Vagina (tissue), 2 donors: ENCODE measurements around the gene MEF2A. TPM values are rescaled to one million over a fixed set of nuclear protein-coding genes. Genes with fewer than 3 reads are reported as not detected.

Experiments used
- DNase-seq, 2 donors: peaks; one replicate each; pipeline ENCODE4 v3.0.0-alpha.2; 2017; ENCODE audit errors: extremely low spot score in 2 of 2
- H3K27ac ChIP-seq: fragments of 200-600 bp; sonication (generic); one replicate; pipeline ENCODE4 v1.5.1; 2019
- H3K27me3 ChIP-seq: fragments of 200-600 bp; sonication (generic); one replicate; pipeline ENCODE4 v1.5.1; 2019
- H3K36me3 ChIP-seq, 2 donors: fragments of 200-600 bp; sonication (generic); one replicate each; pipeline ENCODE4 v1.5.1; 2017 to 2019
- H3K4me1 ChIP-seq: fragments of 200-600 bp; sonication (generic); one replicate; pipeline ENCODE4 v1.5.1; 2019
- H3K4me3 ChIP-seq, 2 donors: fragments of 200-600 bp; sonication (generic); 1 replicate in 1 of 2; 2 replicates in 1 of 2; pipeline ENCODE4 v1.5.1; 2016 to 2019
- H3K9me3 ChIP-seq: fragments of 200-600 bp; sonication (generic); one replicate; pipeline ENCODE4 v1.5.1; 2019
- POLR2A ChIP-seq, 2 donors: fragments of 450-650 bp; IDR thresholded peaks; one replicate each; pipeline ENCODE4 v1.6.1; 2017; ENCODE audit warnings: antibody characterized with exemption in 2 of 2, mild to moderate bottlenecking in 2 of 2, moderate library complexity in 2 of 2
- POLR2AphosphoS5 ChIP-seq, 2 donors: sonication (generic); formaldehyde crosslinking; IDR thresholded peaks; one replicate each; pipeline ENCODE4 v1.9.0; 2017; ENCODE audit warnings: antibody characterized with exemption in 2 of 2, mild to moderate bottlenecking in 2 of 2, low read depth in 1 of 2; ENCODE audit not compliant: insufficient read depth in 1 of 2
- intact Hi-C: fragments of 100-400 bp; cut with DNase I; formaldehyde crosslinking; loops from one replicate; pipeline ENCODE4 v1.15.1; 2023
- small RNA-seq: library from RNA; depleted of rRNA; stranded (forward); fragments of <200 nt; gene quantifications from one replicate; pipeline ENCODE3, GENCODE V24; 2016
- total RNA-seq: library from RNA; depleted of rRNA; stranded (reverse); fragments of >200 nt; gene quantifications from one replicate; pipeline ENCODE4 v1.2.3, GENCODE V29; 2016
- TF ChIP-seq, protein P1 (sequence below), 3 experiments: fragments of 450-650 bp in 2 of 3; fragments of 200-600 bp in 1 of 3; sonication (generic) in 1 of 3; IDR thresholded peaks; one replicate each; pipeline ENCODE4 v1.5.1; 2017 to 2019; ENCODE audit warnings: antibody characterized with exemption in 3 of 3, mild to moderate bottlenecking in 2 of 3, moderate library complexity in 2 of 3

MEF2A gene
- total RNA-seq, 1 donor from 2014 or later: 51.3 TPM

DNA sequence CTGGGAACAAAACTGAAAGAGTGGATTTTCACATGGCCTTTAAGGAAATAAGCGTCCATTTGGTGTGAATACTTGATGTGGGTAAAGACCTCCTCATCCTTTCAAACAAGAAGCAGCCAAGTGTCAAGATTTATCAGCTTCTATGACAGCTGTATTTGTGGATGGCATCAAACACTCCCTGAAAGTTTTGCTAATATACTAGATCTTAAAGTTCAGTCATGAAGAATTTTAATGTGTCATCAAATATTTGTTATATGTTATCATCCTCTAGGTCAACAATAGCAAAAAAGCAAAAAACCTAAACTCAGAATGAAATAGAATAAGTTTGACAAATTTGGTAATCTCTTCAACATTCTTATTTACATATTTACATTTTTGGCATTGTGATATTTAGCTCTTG lies 196.5 kb downstream of the MEF2A start:
- TF ChIP-seq, protein P1, sequence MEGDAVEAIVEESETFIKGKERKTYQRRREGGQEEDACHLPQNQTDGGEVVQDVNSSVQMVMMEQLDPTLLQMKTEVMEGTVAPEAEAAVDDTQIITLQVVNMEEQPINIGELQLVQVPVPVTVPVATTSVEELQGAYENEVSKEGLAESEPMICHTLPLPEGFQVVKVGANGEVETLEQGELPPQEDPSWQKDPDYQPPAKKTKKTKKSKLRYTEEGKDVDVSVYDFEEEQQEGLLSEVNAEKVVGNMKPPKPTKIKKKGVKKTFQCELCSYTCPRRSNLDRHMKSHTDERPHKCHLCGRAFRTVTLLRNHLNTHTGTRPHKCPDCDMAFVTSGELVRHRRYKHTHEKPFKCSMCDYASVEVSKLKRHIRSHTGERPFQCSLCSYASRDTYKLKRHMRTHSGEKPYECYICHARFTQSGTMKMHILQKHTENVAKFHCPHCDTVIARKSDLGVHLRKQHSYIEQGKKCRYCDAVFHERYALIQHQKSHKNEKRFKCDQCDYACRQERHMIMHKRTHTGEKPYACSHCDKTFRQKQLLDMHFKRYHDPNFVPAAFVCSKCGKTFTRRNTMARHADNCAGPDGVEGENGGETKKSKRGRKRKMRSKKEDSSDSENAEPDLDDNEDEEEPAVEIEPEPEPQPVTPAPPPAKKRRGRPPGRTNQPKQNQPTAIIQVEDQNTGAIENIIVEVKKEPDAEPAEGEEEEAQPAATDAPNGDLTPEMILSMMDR (IDR thresholded peaks at IDR 0.05): no peak
- TF ChIP-seq POLR2A (IDR thresholded peaks at IDR 0.05) (no peak), POLR2AphosphoS5 (IDR thresholded peaks at IDR 0.05; ENCODE audit: insufficient read depth in 1 of 2, low read depth in 1 of 2) (no peak)
- Histone ChIP-seq H3K27me3 (no peaks in the 10 kb centered on the region), H3K36me3 (no peaks in the 10 kb centered on the region), H3K4me3 (no peak overlapping the region), H3K4me1 (no peaks in the 10 kb centered on the region), H3K9me3 (no peaks in the 10 kb centered on the region), H3K27ac (no peak overlapping the region)
- DNase-seq: no peak
- intact Hi-C loops: no loop called here

DNA sequence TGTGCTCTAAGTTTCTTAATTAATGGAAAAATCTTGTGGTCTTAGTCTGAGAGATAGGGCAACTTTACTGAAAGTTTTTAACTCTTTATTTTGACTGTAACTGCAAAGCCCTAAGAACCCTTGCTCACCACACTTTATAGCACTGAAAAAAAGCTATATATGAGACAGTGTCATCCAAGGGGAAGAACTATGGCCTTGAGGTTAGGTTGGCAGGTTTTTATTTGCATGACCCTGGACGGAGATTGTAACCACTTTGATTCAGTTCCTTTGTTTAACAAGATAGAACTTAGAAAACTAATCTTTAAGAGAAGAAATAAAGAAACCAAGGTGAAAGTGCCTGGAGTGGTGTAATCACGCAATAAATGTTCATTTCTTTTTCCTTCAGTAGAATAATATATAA lies 198.0 kb downstream of the MEF2A start:
- Histone ChIP-seq H3K4me1 (no peaks in the 10 kb centered on the region), H3K27ac (no peak overlapping the region), H3K36me3 (no peaks in the 10 kb centered on the region), H3K4me3 (no peak overlapping the region), H3K9me3 (no peaks in the 10 kb centered on the region), H3K27me3 (no peaks in the 10 kb centered on the region)
- TF ChIP-seq, protein P1 (IDR thresholded peaks at IDR 0.05): no peak
- TF ChIP-seq POLR2A (IDR thresholded peaks at IDR 0.05) (no peak), POLR2AphosphoS5 (IDR thresholded peaks at IDR 0.05; ENCODE audit: insufficient read depth in 1 of 2, low read depth in 1 of 2) (no peak)
- intact Hi-C loops: no loop called here
- DNase-seq: no peak

DNA sequence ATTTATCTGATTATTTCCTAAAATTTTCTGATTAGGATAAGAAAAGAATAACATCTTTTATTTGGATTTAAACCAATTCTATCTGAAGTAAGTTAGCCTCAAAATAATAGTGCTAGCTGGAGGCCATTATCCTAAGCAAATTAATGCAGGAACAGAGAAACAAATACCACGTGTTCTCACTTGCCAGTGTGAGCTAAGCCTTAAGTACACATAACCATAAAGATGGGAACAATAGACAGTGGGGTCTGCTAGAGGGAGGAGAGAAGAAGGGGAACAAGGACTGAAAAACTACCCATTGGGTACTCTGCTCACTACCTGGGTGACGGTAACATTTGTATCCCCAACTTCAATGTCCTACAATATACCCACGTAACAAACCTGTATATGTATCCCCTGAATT lies 198.7 kb downstream of the MEF2A start:
- no peak overlapping the region for H3K27ac ChIP-seq
- H3K36me3 ChIP-seq: no peaks in the 10 kb centered on the region
- intact Hi-C loops: no loop called here
- no peaks in the 10 kb centered on the region for H3K9me3 ChIP-seq
- H3K27me3 ChIP-seq: no peaks in the 10 kb centered on the region
- H3K4me1 ChIP-seq: no peaks in the 10 kb centered on the region
- no peak overlapping the region for H3K4me3 ChIP-seq
- no peak for DNase-seq
- TF ChIP-seq POLR2A (IDR thresholded peaks at IDR 0.05) (no peak), POLR2AphosphoS5 (IDR thresholded peaks at IDR 0.05; ENCODE audit: insufficient read depth in 1 of 2, low read depth in 1 of 2) (no peak)
- TF ChIP-seq, protein P1 (IDR thresholded peaks at IDR 0.05): no peak

Small RNA genes lying within 50 kb of the gene (small RNA-seq; reads per million reads assigned to genes)
- not detected for gene RF00019

Other genes starting within 250 kb of the MEF2A start
- 14.7 TPM for gene LYSMD4, start 167.5 kb downstream of the MEF2A start, total RNA-seq